Endometrium (tissue), 2 donors: ENCODE results near the gene RET.

ENCODE experiments used
- FAIRE-seq: peaks from 2 replicates; lab custom pipeline; 2012; peaks lifted over from hg19 to GRCh38; lab: Jason Lieb, UNC
- donor health status: control.
- donor health status: control.

Gene RET

GRCh38 chr10:43108951-43109350 lies 32.1 kb downstream of the RET start:
- no peak for FAIRE-seq

- FAIRE-seq: no peak
Observed at GRCh38 chr10:43109671-43110249, 32.9 kb downstream of the RET start.

GRCh38 chr10:43110338-43111071 lies 33.6 kb downstream of the RET start:
- no peak for FAIRE-seq

GRCh38 chr10:43111101-43111500 lies 34.2 kb downstream of the RET start:
- no peak for FAIRE-seq

- no peak for FAIRE-seq
Observed at GRCh38 chr10:43111921-43112607, 35.2 kb downstream of the RET start.

GRCh38 chr10:43112608-43112961 lies 35.7 kb downstream of the RET start:
- FAIRE-seq: no peak

- FAIRE-seq: no peak
Observed at GRCh38 chr10:43113201-43114087, 36.6 kb downstream of the RET start.

GRCh38 chr10:43114088-43114742 lies 37.3 kb downstream of the RET start:
- no peak for FAIRE-seq

GRCh38 chr10:43114743-43115611 lies 38.1 kb downstream of the RET start:
- FAIRE-seq: no peak

- no peak for FAIRE-seq
Observed at GRCh38 chr10:43115881-43116595, 39.2 kb downstream of the RET start.

- no peak for FAIRE-seq
Observed at GRCh38 chr10:43116596-43116995, 39.7 kb downstream of the RET start.

- FAIRE-seq: no peak
Observed at GRCh38 chr10:43117031-43117776, 40.3 kb downstream of the RET start.

- FAIRE-seq: no peak
Observed at GRCh38 chr10:43117777-43118583, 41.1 kb downstream of the RET start.

GRCh38 chr10:43118631-43119415 lies 42.0 kb downstream of the RET start:
- FAIRE-seq: no peak

GRCh38 chr10:43119416-43120115 lies 42.7 kb downstream of the RET start:
- no peak for FAIRE-seq

GRCh38 chr10:43120116-43120928 lies 43.5 kb downstream of the RET start:
- FAIRE-seq: no peak
